ENCODE measurements around the gene CCDC34. TPM values are rescaled to one million over a fixed set of nuclear protein-coding genes. Genes with fewer than 3 reads are reported as not detected.

Gene CCDC34
- total and polyA plus RNA-seq, 7 donors, result 2.0 to 10.4 (median 4.3) TPM

DNA sequence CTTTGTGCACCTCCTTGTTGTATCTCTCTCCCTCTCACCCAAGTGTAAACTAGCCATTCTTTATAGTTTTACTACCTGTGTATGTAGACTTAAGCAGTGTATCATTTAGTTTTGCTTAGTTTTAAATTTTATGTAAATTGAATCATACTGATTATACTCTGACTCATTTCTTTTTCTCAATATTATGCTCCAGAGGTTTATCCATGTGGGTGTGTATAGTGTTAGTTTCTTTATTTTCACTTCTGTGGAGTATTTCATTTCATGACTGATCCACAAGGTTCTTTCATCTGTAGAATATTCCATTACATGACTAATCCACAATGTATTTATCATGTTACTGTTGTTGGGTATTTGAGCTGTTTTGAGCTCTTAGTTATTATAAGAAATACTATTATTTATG lies 62.0 kb downstream of the CCDC34 start:
- TF ChIP-seq POLR2AphosphoS5 (IDR thresholded peaks at IDR 0.05) (no peak), POLR2A (IDR thresholded peaks at IDR 0.05) (no peak)
- TF ChIP-seq, protein P1, sequence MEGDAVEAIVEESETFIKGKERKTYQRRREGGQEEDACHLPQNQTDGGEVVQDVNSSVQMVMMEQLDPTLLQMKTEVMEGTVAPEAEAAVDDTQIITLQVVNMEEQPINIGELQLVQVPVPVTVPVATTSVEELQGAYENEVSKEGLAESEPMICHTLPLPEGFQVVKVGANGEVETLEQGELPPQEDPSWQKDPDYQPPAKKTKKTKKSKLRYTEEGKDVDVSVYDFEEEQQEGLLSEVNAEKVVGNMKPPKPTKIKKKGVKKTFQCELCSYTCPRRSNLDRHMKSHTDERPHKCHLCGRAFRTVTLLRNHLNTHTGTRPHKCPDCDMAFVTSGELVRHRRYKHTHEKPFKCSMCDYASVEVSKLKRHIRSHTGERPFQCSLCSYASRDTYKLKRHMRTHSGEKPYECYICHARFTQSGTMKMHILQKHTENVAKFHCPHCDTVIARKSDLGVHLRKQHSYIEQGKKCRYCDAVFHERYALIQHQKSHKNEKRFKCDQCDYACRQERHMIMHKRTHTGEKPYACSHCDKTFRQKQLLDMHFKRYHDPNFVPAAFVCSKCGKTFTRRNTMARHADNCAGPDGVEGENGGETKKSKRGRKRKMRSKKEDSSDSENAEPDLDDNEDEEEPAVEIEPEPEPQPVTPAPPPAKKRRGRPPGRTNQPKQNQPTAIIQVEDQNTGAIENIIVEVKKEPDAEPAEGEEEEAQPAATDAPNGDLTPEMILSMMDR (IDR thresholded peaks at IDR 0.05), result no peak
- peaks cover 0 to 8% (median 1%) of the 10 kb centered on the region in 4 donors for H3K4me1 ChIP-seq
- no peaks in the 10 kb centered on the region for H3K36me3 ChIP-seq
- H3K27me3 ChIP-seq, result no peaks in the 10 kb centered on the region
- no peak overlapping the region for H3K4me3 ChIP-seq
- no peak overlapping the region for H3K27ac ChIP-seq
- no peaks in the 10 kb centered on the region for H3K9me3 ChIP-seq
- intact Hi-C loops (cut with DNase I), result no loop called here
- DNase-seq, result no peak

DNA sequence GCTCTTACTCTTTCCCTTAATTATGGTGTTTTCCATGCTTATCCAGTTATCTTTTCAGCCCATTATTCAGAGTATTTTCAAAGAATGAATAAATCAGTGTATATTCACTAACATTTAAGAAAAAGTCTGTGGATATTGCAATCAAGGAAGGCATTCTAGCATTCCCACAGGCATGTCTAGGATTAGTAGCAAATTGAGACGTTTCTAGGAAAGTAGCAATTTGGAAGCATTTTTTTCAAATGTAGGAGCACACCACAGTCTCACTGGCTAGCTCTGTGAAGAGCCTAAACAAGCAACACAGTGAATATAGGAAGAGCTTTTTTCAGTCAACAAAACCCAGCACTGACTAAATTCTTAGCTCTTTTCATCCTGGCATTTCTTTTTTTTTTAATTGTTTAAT lies 65.4 kb downstream of the CCDC34 start:
- H3K36me3 ChIP-seq, result no peaks in the 10 kb centered on the region

DNA sequence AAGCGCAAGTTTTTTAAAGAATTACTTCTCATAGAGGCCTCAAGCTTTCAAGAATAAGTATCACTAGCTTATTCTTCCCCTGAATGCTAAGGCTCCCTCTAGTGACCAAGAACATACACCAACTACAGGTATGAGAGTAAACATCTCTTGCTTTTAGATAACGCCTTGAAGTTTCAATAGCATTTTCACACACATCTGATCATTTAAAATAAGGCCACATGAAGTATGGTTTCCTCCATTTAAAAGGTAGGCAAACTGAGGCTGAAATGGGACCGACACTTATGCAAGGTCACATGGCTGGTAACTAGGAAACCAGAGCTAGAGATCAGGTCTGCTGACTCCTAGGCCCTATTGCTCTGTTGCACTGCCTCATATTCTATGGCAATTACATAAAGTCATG lies 66.5 kb downstream of the CCDC34 start:
- Histone ChIP-seq H3K9me3 (no peaks in the 10 kb centered on the region), H3K27me3 (no peaks in the 10 kb centered on the region), H3K36me3 (no peaks in the 10 kb centered on the region), H3K27ac (no peak overlapping the region), H3K4me1 (peaks cover 0 to 10% (median 2%) of the 10 kb centered on the region in 4 donors), H3K4me3 (no peak overlapping the region)
- no peak for TF ChIP-seq EP300 (IDR thresholded peaks at IDR 0.05)
- TF ChIP-seq, protein P1 (IDR thresholded peaks at IDR 0.05), result peak; percentile 49 to 72 (median 62)
- intact Hi-C loops (cut with DNase I), result loop anchor here (1.0 to 5.0 kb wide), 2 partner anchors 110 to 191 kb away; no protein-coding TSS in a partner anchor
- WGBS, 2 donors, result 18 to 52% methylated on average over 3 of the region's 3 CpGs
- DNase-seq, result no peak

More for the DNA sequence above, 65.4 kb downstream of the CCDC34 start:
- TF ChIP-seq POLR2AphosphoS5 (IDR thresholded peaks at IDR 0.05) (no peak), EP300 (IDR thresholded peaks at IDR 0.05) (no peak), POLR2A (IDR thresholded peaks at IDR 0.05) (no peak)
- TF ChIP-seq, protein P1 (IDR thresholded peaks at IDR 0.05), result no peak
- H3K4me1 ChIP-seq, result peaks cover 0 to 10% (median 2%) of the 10 kb centered on the region in 4 donors
- 70 to 77% methylated on average over 1 of the region's 1 CpG for WGBS, 2 donors
- no peak overlapping the region for H3K4me3 ChIP-seq
- H3K27ac ChIP-seq, result no peak overlapping the region
- DNase-seq, result no peak
- no peaks in the 10 kb centered on the region for H3K9me3 ChIP-seq
- intact Hi-C loops (cut with DNase I), result loop anchor here (5.0 kb wide), 1 partner anchor 190 kb away; no protein-coding TSS in a partner anchor
- H3K27me3 ChIP-seq, result no peaks in the 10 kb centered on the region

DNA sequence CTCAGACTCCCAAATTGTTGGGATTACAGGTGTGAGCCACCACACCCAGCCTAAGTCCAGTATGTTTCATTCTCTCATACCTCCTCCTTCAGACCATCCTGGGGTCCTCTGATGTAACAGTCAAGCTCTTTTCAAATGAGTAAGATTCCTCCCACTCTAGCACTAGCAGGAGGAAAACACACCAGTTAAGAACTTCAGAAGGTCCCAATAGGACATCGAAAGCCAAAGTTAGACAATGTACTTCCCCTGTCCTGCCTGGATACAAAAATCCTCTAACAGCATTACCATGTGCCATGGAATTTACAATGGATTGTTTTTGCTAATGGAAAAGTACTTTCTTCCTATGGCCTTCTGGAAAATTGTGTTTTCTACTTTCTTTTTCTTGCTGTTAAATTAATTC lies 67.1 kb downstream of the CCDC34 start:
- WGBS, 2 donors, result 89 to 95% methylated on average over 1 of the region's 1 CpG
- intact Hi-C loops (cut with DNase I), result loop anchor here (1.0 to 5.0 kb wide), 2 partner anchors 110 to 191 kb away; no protein-coding TSS in a partner anchor

More for the DNA sequence above, 67.1 kb downstream of the CCDC34 start:
- Histone ChIP-seq H3K27me3 (no peaks in the 10 kb centered on the region), H3K4me1 (peaks cover 0 to 10% (median 2%) of the 10 kb centered on the region in 4 donors), H3K9me3 (no peaks in the 10 kb centered on the region), H3K4me3 (no peak overlapping the region), H3K36me3 (no peaks in the 10 kb centered on the region), H3K27ac (no peak overlapping the region)
- no peak for TF ChIP-seq POLR2AphosphoS5 (IDR thresholded peaks at IDR 0.05)
- TF ChIP-seq EP300 (IDR thresholded peaks at IDR 0.05), result no peak
- TF ChIP-seq, protein P1 (IDR thresholded peaks at IDR 0.05), result no peak
- TF ChIP-seq POLR2A (IDR thresholded peaks at IDR 0.05), result no peak
- DNase-seq, result no peak
